Prostate gland (tissue), 2 donors: ENCODE measurements around the gene APOH. TPM values are rescaled to one million over a fixed set of nuclear protein-coding genes. Genes with fewer than 3 reads are reported as not detected.
A peak's percentile ranks its signal among the peaks of the same experiment; 100 is the strongest.

Experiments used
- DNase-seq: peaks from one replicate; pipeline ENCODE4 v3.0.0-alpha.2; 2019; ENCODE audit warnings: low spot score
- H3K27ac ChIP-seq, 2 donors: fragments of 200-600 bp; sonication (generic); 2 replicates each; pipeline ENCODE4 v1.5.1; 2017 to 2019
- H3K27me3 ChIP-seq: fragments of 200-600 bp; sonication (generic); replicated peaks from 2 replicates; pipeline ENCODE4 v1.5.1; 2019; ENCODE audit not compliant: insufficient read depth
- H3K36me3 ChIP-seq, 2 donors: fragments of 200-600 bp; sonication (generic); 1 replicate in 1 of 2; 2 replicates in 1 of 2; pipeline versions ENCODE4 v1.5.1 to v1.8.1; 2017 to 2019
- H3K4me1 ChIP-seq: fragments of 200-600 bp; sonication (generic); replicated peaks from 2 replicates; pipeline ENCODE4 v1.5.1; 2019
- H3K4me3 ChIP-seq, 2 donors: fragments of 200-600 bp; sonication (generic); 2 replicates each; pipeline ENCODE4 v1.5.1; 2017 to 2019
- H3K9me3 ChIP-seq: fragments of 200-600 bp; sonication (generic); 2 replicates; pipeline ENCODE4 v1.5.1; 2017
- POLR2A ChIP-seq: fragments of 450-650 bp; IDR thresholded peaks from one replicate; pipeline ENCODE4 v1.6.1; 2016; ENCODE audit warnings: antibody characterized with exemption, mild to moderate bottlenecking
- POLR2AphosphoS5 ChIP-seq: sonication (generic); formaldehyde crosslinking; IDR thresholded peaks from one replicate; pipeline ENCODE4 v1.6.1; 2017; ENCODE audit warnings: antibody characterized with exemption
- WGBS: methylation state at CpG from one replicate; pipeline ENCODE4 v1.1.5; 2018; 5-methylcytosine and 5-hydroxymethylcytosine counted together
- intact Hi-C: fragments of 100-400 bp; cut with DNase I; formaldehyde crosslinking; loops from one replicate; pipeline ENCODE4 v1.14.2; 2022
- total RNA-seq, 2 donors: library from RNA; depleted of rRNA; stranded (reverse); fragments of >200 nt; gene quantifications; one replicate each; pipeline ENCODE4 v1.1.0, GENCODE V29; 2016
- TF ChIP-seq, protein P1 (sequence below), 4 experiments: fragments of 200-600 bp in 2 of 4; fragments of 450-650 bp in 2 of 4; sonication (generic) in 2 of 4; IDR thresholded peaks; 1 replicate in 3 of 4; 2 replicates in 1 of 4; pipeline ENCODE4 v1.5.1; 2016 to 2019; ENCODE audit warnings: antibody characterized with exemption in 4 of 4, mild to moderate bottlenecking in 2 of 4, moderate library complexity in 2 of 4

Gene APOH
- total RNA-seq, 2 donors from 2014 or later: not detected

DNA sequence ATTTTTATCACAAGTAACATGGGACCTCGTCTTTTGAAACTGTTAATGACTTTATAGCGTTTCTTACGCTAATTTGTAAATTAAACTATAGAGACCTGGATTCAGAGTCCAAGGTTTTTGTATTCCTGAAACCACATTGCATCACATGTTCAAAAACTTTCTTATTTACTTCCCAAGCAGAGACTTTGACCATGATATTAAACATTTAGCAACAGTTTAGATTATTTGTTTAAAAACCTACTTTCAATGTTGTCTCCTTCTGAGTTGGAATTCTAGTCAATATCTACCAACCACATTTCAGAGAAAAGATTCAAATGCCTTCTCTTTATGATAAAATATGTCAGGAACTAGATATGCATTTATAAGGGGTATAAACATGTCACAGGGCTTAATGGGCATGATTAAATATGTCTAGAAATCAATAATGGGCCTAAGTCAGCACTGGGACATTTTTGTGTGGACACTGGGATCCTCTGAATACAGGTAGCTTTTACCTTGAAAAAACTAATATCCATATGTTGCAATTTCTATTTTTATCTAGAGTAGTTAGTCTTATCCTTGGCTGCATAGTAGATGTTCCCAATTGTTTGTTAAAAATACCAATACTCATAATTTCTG, 6.3 kb upstream of the APOH start:
- no peaks in the 10 kb centered on the region for H3K36me3 ChIP-seq
- no peak for DNase-seq
- H3K27ac ChIP-seq: no peak overlapping the region
- TF ChIP-seq POLR2AphosphoS5 (no peak), POLR2A (no peak)
- TF ChIP-seq, protein P1, sequence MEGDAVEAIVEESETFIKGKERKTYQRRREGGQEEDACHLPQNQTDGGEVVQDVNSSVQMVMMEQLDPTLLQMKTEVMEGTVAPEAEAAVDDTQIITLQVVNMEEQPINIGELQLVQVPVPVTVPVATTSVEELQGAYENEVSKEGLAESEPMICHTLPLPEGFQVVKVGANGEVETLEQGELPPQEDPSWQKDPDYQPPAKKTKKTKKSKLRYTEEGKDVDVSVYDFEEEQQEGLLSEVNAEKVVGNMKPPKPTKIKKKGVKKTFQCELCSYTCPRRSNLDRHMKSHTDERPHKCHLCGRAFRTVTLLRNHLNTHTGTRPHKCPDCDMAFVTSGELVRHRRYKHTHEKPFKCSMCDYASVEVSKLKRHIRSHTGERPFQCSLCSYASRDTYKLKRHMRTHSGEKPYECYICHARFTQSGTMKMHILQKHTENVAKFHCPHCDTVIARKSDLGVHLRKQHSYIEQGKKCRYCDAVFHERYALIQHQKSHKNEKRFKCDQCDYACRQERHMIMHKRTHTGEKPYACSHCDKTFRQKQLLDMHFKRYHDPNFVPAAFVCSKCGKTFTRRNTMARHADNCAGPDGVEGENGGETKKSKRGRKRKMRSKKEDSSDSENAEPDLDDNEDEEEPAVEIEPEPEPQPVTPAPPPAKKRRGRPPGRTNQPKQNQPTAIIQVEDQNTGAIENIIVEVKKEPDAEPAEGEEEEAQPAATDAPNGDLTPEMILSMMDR (IDR thresholded peaks at IDR 0.05): no peak
- no peak overlapping the region for H3K4me3 ChIP-seq
- H3K9me3 ChIP-seq: no peaks in the 10 kb centered on the region
- 93% methylated on average over 3 of the region's 3 CpGs for WGBS
- intact Hi-C loops: no loop called here
- no peaks in the 10 kb centered on the region for H3K4me1 ChIP-seq
- H3K27me3 ChIP-seq: no peaks in the 10 kb centered on the region

DNA sequence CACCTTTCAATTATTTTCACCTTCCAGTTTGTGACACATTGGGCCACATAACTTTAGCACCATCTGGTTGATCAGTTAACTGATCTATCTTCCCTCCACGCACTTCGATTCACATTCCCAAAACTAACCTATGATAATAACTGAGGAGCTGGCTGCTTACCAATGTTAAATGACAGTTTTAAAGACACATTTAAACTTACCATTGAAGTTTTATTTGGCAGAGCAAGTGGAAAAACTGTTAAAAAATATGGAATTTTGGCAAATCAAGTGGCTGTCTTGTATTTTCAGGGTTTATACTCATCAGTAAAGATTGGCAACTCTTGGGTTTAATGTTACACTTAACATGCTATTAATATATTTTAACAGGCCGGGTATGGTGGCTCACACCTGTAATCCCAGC, 5.4 kb upstream of the APOH start:
- Histone ChIP-seq H3K27ac (no peak overlapping the region), H3K36me3 (no peaks in the 10 kb centered on the region), H3K27me3 (no peaks in the 10 kb centered on the region), H3K9me3 (no peaks in the 10 kb centered on the region), H3K4me3 (no peak overlapping the region), H3K4me1 (no peaks in the 10 kb centered on the region)
- no peak for DNase-seq
- 67% methylated on average over 3 of the region's 3 CpGs for WGBS
- TF ChIP-seq, protein P1 (IDR thresholded peaks at IDR 0.05): no peak
- no peak for TF ChIP-seq POLR2AphosphoS5
- no peak for TF ChIP-seq POLR2A
- intact Hi-C loops: no loop called here

DNA sequence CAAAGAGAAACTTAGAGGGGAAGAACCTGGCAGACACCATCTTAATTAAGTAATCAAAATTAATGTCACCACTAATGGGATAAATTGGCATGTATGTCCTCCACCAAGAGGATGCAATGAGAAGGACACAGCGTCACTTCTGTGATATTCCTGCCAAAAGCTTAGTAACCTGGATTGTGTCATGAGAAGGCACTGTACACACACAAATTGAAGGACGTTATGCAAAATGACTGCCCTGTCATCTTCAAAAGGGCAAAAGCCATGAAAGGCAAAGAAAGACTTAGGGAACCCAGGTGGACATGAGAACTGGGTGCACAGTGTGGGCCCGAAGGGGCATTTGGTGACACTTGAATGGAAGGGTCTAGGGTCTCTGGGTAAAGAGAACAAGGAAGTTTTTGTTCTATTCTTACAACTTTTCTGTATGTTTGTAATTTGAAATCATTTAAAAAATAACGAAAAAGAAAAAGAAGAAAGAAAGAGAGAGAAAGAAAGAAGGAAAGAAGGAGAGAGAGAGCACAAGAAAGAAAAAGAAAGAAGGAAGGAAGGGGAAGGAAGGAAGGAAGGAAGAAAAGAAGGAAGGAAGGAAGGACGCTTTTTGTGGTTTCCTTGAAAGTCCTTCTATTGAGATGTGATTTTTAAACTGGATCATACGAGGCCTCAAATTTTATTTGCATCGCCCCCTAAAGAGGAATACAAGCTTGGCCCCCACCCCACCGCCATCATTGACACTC, 4.0 kb upstream of the APOH start:
- Histone ChIP-seq H3K27me3 (no peaks in the 10 kb centered on the region), H3K9me3 (no peaks in the 10 kb centered on the region), H3K4me3 (no peak overlapping the region), H3K36me3 (no peaks in the 10 kb centered on the region), H3K4me1 (no peaks in the 10 kb centered on the region), H3K27ac (no peak overlapping the region)
- intact Hi-C loops: no loop called here
- 80% methylated on average over 8 of the region's 8 CpGs for WGBS
- DNase-seq: no peak
- TF ChIP-seq POLR2AphosphoS5 (no peak), POLR2A (no peak)
- TF ChIP-seq, protein P1 (IDR thresholded peaks at IDR 0.05): no peak

DNA sequence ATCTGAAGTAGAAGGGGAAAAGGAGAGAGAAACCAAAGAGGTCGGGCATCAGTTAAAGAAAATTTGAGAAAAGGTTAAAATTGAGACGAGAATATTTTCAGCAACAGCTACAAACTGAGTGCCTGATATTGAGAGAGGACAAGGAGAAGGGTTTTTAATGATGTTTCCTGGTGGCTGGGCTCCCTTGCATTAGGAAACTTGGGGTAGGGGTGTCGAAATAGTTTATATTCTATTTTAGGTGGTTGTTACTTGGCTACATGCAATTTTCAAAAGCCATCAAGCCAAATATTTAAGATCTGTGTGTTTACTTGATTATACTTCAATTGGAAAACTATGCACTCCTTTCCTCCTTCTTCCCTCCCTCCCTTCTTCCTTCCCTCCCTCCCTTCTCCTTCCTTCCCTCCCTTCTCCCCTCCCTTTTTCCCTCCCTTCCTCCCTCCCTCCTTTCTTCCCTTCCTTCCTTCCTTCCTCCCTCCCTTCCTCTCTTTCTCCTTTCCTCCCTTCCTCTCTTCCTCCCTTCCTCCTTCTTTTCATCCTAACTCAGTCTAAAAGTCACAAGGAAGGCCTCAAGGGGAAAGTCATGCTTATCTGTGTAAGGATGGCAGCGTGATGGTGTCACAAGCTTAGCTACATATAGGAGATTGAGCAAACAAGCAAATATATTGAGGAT, 1.8 kb upstream of the APOH start:
- Histone ChIP-seq H3K4me1 (no peaks in the 10 kb centered on the region), H3K9me3 (no peaks in the 10 kb centered on the region), H3K27ac (peak overlapping the region; percentile 11 to 36), H3K4me3 (no peak overlapping the region), H3K27me3 (no peaks in the 10 kb centered on the region), H3K36me3 (no peaks in the 10 kb centered on the region)
- intact Hi-C loops: no loop called here
- no peak for DNase-seq
- no peak for TF ChIP-seq POLR2A
- TF ChIP-seq, protein P1 (IDR thresholded peaks at IDR 0.05): no peak
- TF ChIP-seq POLR2AphosphoS5: no peak
- 55% methylated on average over 4 of the region's 4 CpGs for WGBS
